AG04450 (cell line): ENCODE data around the gene LMOD3. TPM values are rescaled to one million over a fixed set of nuclear protein-coding genes. Genes with fewer than 3 reads are reported as not detected.

ENCODE experiments used
- CTCF ChIA-PET: fragments of 300-600, 350-600 bp; formaldehyde crosslinking; extraction: SDS; loops from one replicate; lab custom pipeline; 2022; ENCODE audit warnings: antibody characterized with exemption, inconsistent platforms; lab: Charles Lee
- POLR2A ChIA-PET: fragments of 350-600 bp; formaldehyde crosslinking; extraction: SDS; loops from one replicate; lab custom pipeline; 2021; ENCODE audit warnings: antibody characterized with exemption, inconsistent platforms; lab: Yijun Ruan, JAX
- DNase-seq: peaks from one replicate; pipeline ENCODE4 v3.0.0-alpha.2; 2011; ENCODE audit warnings: low read depth, low spot score
- H3K27ac ChIP-seq: one replicate; pipeline ENCODE4 v1.5.1; 2012; ENCODE audit warnings: low read depth, low read length, control low read depth
- H3K27me3 ChIP-seq: one replicate; pipeline ENCODE4 v1.6.0; 2012; ENCODE audit warnings: low read length; ENCODE audit not compliant: control insufficient read depth, insufficient read depth
- H3K4me3 ChIP-seq: 2 replicates; pipeline ENCODE4 v1.5.1; 2011; ENCODE audit warnings: mild to moderate bottlenecking, low read depth, low read length, control low read depth
- H3K9me3 ChIP-seq: 2 replicates; pipeline ENCODE4 v1.5.1; 2012; ENCODE audit warnings: low read length; ENCODE audit not compliant: control insufficient read depth, insufficient read depth
- polyA plus RNA-seq: library from polyadenylated mRNA; depleted of rRNA; stranded (reverse); fragments of >200 nt; gene quantifications from 2 replicates; pipeline ENCODE4 v1.2.3, GENCODE V29; 2011
- TF ChIP-seq, protein P1 (sequence below): IDR thresholded peaks from 2 replicates; pipeline ENCODE4 v1.5.1; 2011; ENCODE audit warnings: low read depth, low read length, control low read depth, inconsistent platforms

Gene LMOD3
- polyA plus RNA-seq, 1 experiment, result not detected

DNA sequence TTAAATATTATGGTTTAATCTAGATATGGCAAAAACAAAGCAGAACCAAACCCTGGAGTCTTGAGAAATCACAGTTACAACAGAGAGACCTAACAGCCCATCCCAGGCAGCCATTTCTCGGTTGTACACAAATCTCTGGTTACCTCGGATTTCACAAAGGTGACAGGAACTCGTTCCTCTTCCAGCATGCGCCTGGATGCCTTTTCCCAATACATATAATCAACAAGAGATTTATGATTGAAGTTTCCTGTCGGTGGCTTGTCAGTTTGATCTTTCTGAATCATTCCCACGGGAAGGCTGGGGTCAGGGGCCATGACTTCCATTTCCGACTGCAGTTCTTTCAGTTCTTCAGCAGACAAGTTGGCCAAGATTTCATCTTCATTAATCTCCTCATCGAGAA is 445 bp downstream of the LMOD3 start:
- ChIA-PET POLR2A (no interaction called here), CTCF (interaction anchor here (0.8 to 7.3 kb wide), 9 partner anchors 8 to 288 kb away, joined by 3 to 98 read pairs (median 13); no protein-coding TSS in a partner anchor)
- no peak for DNase-seq

DNA sequence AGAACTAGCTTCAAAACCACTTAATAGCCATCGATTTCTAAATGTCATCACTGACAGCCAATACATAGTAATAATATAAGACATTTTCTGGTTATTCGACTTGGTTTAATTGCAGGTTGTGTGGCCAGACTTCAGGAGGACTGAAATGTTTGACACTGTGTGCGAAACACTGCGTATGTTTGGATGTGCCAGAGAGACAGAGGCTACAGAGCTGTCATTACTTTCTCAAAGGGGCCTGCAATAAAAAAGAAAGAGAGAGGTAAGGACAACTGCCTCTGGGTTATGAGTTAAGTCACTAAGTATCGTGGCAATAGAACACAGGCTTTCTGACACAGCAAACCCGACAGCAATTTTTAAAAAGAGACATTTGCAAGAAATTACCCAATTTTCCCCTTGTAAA is 882 bp downstream of the LMOD3 start:
- no peak overlapping the region for H3K27ac ChIP-seq
- H3K9me3 ChIP-seq, result no peaks in the 10 kb centered on the region
- no peak for DNase-seq
- no peak overlapping the region for H3K4me3 ChIP-seq
- ChIA-PET POLR2A (interaction anchor here (0.6 kb wide), 1 partner anchor 650 kb away, joined by 4 read pairs; no protein-coding TSS in a partner anchor), CTCF (interaction anchor here (0.5 to 7.3 kb wide), 34 partner anchors 8 to 830 kb away, joined by 3 to 98 read pairs (median 4); partner anchors contain the start of genes ARL6IP5 and TMF1)
- TF ChIP-seq, protein P1, sequence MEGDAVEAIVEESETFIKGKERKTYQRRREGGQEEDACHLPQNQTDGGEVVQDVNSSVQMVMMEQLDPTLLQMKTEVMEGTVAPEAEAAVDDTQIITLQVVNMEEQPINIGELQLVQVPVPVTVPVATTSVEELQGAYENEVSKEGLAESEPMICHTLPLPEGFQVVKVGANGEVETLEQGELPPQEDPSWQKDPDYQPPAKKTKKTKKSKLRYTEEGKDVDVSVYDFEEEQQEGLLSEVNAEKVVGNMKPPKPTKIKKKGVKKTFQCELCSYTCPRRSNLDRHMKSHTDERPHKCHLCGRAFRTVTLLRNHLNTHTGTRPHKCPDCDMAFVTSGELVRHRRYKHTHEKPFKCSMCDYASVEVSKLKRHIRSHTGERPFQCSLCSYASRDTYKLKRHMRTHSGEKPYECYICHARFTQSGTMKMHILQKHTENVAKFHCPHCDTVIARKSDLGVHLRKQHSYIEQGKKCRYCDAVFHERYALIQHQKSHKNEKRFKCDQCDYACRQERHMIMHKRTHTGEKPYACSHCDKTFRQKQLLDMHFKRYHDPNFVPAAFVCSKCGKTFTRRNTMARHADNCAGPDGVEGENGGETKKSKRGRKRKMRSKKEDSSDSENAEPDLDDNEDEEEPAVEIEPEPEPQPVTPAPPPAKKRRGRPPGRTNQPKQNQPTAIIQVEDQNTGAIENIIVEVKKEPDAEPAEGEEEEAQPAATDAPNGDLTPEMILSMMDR, result no peak
- H3K27me3 ChIP-seq, result peaks cover 2% of the 10 kb centered on the region

More for the DNA sequence above, 445 bp downstream of the LMOD3 start:
- Histone ChIP-seq H3K9me3 (no peaks in the 10 kb centered on the region), H3K27ac (no peak overlapping the region), H3K4me3 (no peak overlapping the region), H3K27me3 (peaks cover 2% of the 10 kb centered on the region)
- TF ChIP-seq, protein P1, result no peak

DNA sequence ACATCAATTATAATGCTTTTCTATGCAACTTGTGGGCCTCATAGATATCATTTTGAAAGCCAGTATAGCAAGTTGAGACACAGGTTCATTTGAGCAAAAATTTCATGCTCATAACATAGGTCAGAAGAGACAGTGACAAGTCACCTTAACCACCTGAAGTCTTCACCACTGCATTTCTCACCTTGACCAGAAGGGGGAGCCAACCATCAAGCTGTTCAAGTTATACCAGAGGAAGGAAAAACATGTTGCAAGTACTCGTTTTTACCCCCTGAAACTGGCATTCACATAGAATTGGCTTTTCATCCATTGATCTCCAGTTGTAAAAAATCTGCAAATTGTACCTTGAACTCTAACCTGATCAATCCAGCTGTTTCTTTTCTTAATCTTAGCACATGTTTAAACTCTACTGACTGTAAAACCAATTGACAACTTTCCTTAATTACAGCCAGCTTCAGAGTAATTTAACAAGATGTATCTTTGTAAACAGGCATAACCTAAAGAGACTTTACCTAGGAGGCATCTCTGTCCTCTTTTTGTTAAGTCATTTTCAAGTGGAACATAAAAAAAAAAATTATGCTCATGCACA is 1.4 kb downstream of the LMOD3 start:
- H3K4me3 ChIP-seq, result no peak overlapping the region
- no peak overlapping the region for H3K27ac ChIP-seq
- DNase-seq, result peak; percentile 27
- TF ChIP-seq, protein P1, result peak; percentile 99
- H3K27me3 ChIP-seq, result peaks cover 2% of the 10 kb centered on the region
- ChIA-PET CTCF (interaction anchor here (0.5 to 7.3 kb wide), 41 partner anchors 8 to 830 kb away, joined by 3 to 98 read pairs (median 4); partner anchors contain the start of genes ARL6IP5 and TMF1), POLR2A (interaction anchor here (0.6 kb wide), 1 partner anchor 650 kb away, joined by 4 read pairs; no protein-coding TSS in a partner anchor)
- no peaks in the 10 kb centered on the region for H3K9me3 ChIP-seq

DNA sequence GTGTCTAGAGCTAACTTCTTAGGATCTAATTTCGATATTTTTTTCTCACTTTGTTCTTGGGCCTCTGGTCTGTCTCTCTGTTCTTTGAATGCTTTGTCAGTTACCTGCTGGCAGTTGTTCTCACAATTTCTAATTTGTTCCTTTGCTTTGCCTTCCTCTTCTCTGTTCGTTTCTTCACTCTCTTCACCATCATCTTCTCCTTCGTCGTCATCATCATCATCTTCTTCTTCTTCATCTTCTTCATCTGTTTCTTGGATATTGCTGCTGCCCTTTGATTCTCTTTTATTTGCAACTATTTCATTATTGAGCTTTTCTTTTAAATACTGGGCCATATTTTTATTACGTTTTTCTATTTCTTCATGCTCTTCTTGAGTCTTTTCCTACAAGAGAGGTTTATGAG is 2.7 kb downstream of the LMOD3 start:
- ChIA-PET CTCF (interaction anchor here (0.6 to 7.3 kb wide), 28 partner anchors 10 to 814 kb away, joined by 3 to 98 read pairs (median 5); no protein-coding TSS in a partner anchor), POLR2A (no interaction called here)
- H3K9me3 ChIP-seq, result no peaks in the 10 kb centered on the region
- H3K4me3 ChIP-seq, result no peak overlapping the region
- no peak overlapping the region for H3K27ac ChIP-seq
- H3K27me3 ChIP-seq, result peaks cover 2% of the 10 kb centered on the region
- TF ChIP-seq, protein P1, result no peak
- no peak for DNase-seq

DNA sequence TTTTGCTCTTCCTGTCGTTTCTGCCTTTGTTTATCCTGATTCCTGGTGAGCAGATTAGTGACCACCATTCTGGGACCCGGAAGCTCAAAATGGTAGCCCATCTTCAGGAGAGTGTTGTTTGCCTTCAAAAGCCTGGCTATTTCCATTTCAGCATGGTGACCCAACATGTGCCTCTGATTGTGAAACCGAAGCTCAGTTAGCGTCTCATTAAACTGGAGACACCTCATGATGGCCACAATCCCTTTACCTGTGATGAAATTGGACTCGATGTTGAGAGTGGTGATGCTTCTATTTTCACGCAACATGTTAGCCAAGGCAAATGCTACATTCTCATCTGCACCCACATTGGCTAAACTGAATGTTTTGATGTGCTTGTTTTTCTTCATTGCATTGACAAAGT is 3.3 kb downstream of the LMOD3 start:
- ChIA-PET POLR2A (no interaction called here), CTCF (interaction anchor here (0.6 to 7.3 kb wide), 16 partner anchors 10 to 815 kb away, joined by 3 to 98 read pairs (median 8); no protein-coding TSS in a partner anchor)
- H3K4me3 ChIP-seq, result no peak overlapping the region
- H3K9me3 ChIP-seq, result no peaks in the 10 kb centered on the region
- TF ChIP-seq, protein P1, result no peak
- no peak overlapping the region for H3K27ac ChIP-seq
- no peak for DNase-seq
- H3K27me3 ChIP-seq, result peaks cover 2% of the 10 kb centered on the region
